Motor neuron (in vitro differentiated cells): ENCODE results near the gene OSBP2. TPM values are rescaled to one million over a fixed set of nuclear protein-coding genes. Genes with fewer than 3 reads are reported as not detected.
A peak's percentile ranks its signal among the peaks of the same experiment; 100 is the strongest.

Experiments
- ATAC-seq, 8 experiments: fragments of 200-7000 bp; cut with Tn5 transposase; replicated peaks in 6 of 8; 2 replicates each; pipeline ENCODE4 v1.8.0; 2021; ENCODE audit warnings: mild to moderate bottlenecking in 8 of 8, moderate library complexity in 8 of 8
- H3K27ac ChIP-seq, 2 donors: fragments of 250-450 bp; sonication (Bioruptor Pico); 2 replicates each; pipeline ENCODE4 v1.9.0; 2021; ENCODE audit warnings: antibody characterized with exemption in 2 of 2, mild to moderate bottlenecking in 2 of 2, moderate library complexity in 1 of 2
- H3K4me1 ChIP-seq, 2 donors: fragments of 250-450 bp; sonication (Bioruptor Pico); replicated peaks in 1 of 2; 2 replicates each; pipeline ENCODE4 v1.6.1; 2021; ENCODE audit warnings: antibody characterized with exemption in 2 of 2, mild to moderate bottlenecking in 2 of 2, moderate library complexity in 1 of 2
- H3K4me3 ChIP-seq, 5 donors: fragments of 250-450 bp; sonication (Bioruptor Pico); 2 replicates each; pipeline ENCODE4 v1.9.0; 2021; ENCODE audit warnings: antibody characterized with exemption in 5 of 5, mild to moderate bottlenecking in 5 of 5, moderate library complexity in 4 of 5
- WGBS, 10 experiments: fragments of 450-650 bp; shearing (Covaris generic); methylation state at CpG; one replicate each; pipeline ENCODE4 v1.0.0; 2022; 5-methylcytosine and 5-hydroxymethylcytosine counted together
- in situ Hi-C, 9 experiments: fragments of 400-800 bp; cut with MboI; loops; one replicate each; pipeline ENCODE4 v1.15.0; 2021; ENCODE audit warnings: low sequenced_read_pairs in 9 of 9, low pct_unique_long_range_greater_than_20kb in 2 of 9; ENCODE audit not compliant: unreplicated experiment in 9 of 9
- total RNA-seq, 8 experiments: library from RNA; unstranded; fragments of 300-600 nt; gene quantifications; 2 replicates each; pipeline versions ENCODE4 v1.2.3 to v1.2.4, GENCODE V29; 2022

The OSBP2 gene
- total RNA-seq, 8 experiments from 2014 or later = 0.63 to 16.6 (median 5.4) TPM

DNA sequence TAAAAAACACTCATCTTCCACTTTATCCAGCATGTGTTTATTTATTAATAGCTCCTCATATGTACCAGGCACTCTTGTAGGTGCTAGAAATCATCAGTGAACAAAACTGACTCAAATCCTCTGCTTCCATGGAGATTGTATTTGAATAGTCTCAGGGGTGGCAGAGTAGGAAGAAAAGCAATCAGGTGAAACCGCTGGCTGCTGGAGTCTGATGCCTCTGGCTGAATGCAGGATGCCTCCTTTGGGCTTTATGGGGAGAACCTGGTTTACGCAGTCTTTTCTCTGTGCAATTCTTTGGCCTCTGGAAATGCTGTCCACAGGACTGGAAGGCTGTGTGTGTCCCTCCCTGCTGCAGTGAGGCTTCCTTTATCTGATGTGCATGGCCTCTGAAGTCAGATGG is 12.8 kb upstream of the OSBP2 start:
- Histone ChIP-seq H3K27ac (no peak overlapping the region), H3K4me3 (no peak overlapping the region), H3K4me1 (peaks cover 0 to 8% of the 10 kb centered on the region in 2 donors)
- WGBS, 10 experiments = 53 to 100% (median 83%) methylated on average over 1 to 2 of the region's 2 CpGs; no CpG with 5 or more reads in 5 of the 10 experiments
- ATAC-seq = no peak
- in situ Hi-C loops = no loop called here

DNA sequence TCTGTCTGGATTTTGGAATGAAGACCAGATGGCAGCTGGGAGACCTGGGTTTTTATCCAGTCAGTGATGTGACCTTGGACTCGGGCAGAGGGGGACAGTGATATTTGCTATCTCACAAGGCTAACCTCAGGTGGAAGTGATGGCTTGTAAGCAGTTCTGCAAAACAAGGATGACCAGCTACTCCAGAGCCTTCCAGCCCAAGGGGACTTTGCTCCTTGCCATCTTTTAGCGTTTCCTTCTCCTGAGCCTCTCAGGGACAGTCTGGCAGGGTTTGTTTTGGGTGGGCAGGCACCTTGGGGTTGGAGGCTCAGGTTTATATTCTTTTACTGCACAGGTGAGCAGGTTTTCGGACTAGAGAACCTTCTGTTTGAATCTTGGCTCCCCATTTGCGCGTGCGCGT is 9.5 kb upstream of the OSBP2 start:
- no peaks in the 10 kb centered on the region for H3K4me1 ChIP-seq
- no peak for ATAC-seq
- H3K27ac ChIP-seq = no peak overlapping the region
- no peak overlapping the region for H3K4me3 ChIP-seq
- 87 to 100% (median 93%) methylated on average over 1 to 7 of the region's 7 CpGs; no CpG with 5 or more reads in 2 of the 10 experiments for WGBS, 10 experiments
- in situ Hi-C loops = no loop called here

DNA sequence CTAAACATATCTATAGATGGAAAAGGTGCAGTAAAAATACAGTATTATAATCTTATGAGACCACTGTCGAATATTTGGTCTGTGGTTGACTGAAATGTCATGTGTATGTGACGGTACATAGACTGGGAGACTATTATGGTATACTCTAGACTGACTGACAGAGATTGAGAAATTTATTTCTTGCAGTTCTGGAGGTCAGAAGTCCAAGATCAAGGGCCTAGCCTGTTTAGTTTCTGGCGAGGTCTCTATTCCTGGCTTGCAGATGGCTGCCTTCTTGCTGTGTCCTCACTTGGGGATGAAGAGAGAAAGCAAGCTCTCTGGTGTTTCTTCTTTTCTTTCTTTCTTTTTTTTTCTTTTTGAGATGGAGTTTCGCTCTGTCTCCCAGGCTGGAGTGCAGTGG is 7.3 kb upstream of the OSBP2 start:
- no peak overlapping the region for H3K4me3 ChIP-seq
- in situ Hi-C loops = no loop called here
- H3K27ac ChIP-seq = no peak overlapping the region
- ATAC-seq = no peak
- WGBS, 10 experiments = 68 to 94% (median 92%) methylated on average over 2 to 4 of the region's 4 CpGs; no CpG with 5 or more reads in 3 of the 10 experiments
- no peaks in the 10 kb centered on the region for H3K4me1 ChIP-seq

DNA sequence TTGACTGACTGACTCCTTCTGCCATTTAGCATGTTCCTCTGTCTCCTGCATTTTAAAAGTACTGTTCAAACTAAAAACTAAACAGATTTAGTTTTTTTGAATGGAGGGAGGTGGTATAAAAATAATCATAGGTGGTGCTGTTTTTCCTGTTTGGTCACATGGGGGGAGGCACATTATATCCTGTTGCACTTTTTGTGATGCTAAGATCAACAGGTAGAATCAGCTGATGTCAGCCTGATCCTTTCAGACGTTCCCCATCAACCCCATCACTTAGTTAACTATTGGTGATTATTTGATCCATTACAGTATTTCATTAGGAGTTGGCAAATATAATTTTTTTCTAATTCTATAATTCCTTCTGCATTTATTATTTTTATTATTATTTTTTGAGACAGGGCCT is 5.1 kb upstream of the OSBP2 start:
- no peak overlapping the region for H3K27ac ChIP-seq
- 0 to 100% (median 60%) methylated on average over 1 of the region's 1 CpG; no CpG with 5 or more reads in 4 of the 10 experiments for WGBS, 10 experiments
- H3K4me1 ChIP-seq = peaks cover 0 to 6% of the 10 kb centered on the region in 2 donors
- no peak for ATAC-seq
- no peak overlapping the region for H3K4me3 ChIP-seq
- in situ Hi-C loops = no loop called here

DNA sequence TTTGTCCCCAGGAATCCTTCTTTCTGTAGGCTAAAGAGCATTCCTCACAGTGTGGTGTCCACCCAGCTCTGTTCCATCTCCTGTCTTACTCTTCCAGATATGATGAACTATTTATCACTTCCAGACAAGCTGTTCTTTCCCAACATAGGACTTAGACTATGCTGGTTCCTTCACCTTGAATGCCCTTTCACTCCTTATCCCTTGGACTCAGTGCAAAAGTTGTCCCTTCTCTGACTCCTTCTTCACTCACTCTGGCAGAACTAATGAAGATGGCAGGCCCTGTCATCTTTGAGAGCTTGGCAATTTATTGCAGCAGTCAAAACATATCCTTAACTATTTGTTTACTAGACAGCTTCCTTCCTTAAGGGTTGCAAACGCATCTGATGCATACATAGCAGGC is 3.5 kb upstream of the OSBP2 start:
- ATAC-seq = no peak
- Histone ChIP-seq H3K27ac (no peak overlapping the region), H3K4me3 (no peak overlapping the region), H3K4me1 (peaks cover 6 to 14% of the 10 kb centered on the region in 2 donors)
- in situ Hi-C loops = no loop called here
- 54 to 100% (median 88%) methylated on average over 1 of the region's 1 CpG; no CpG with 5 or more reads in 2 of the 10 experiments for WGBS, 10 experiments

DNA sequence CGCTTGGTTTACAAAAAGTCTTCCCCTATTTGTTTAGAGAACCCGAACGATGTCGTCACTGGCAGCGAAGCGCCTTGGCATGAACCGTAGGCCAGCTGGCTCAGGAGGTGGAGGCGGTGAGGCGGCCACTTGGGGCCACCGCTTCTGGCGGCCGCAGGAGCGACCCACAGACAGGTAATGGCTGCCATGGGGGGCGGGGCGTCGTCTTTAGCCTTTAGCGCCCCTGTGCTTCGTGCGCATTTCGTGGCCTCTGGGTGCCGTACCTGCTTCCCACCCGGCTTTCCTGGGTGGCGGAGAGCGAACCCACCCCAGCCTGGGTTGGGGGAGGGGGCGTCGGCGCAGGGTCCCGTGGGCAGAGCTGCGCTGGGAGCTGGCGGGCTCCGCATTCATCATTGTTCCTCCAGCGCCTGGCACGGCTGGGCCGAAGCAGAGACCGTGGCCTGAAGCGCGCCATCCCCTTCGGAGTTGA is 469 bp upstream of the OSBP2 start:
- in situ Hi-C loops = no loop called here
- H3K4me3 ChIP-seq = peak overlapping the region; percentile 53 to 90 (median 63)
- WGBS, 10 experiments = 0 to 20% (median 17%) methylated on average over 1 to 4 of the region's 38 CpGs; no CpG with 5 or more reads in 5 of the 10 experiments
- peaks cover 6 to 18% of the 10 kb centered on the region in 2 donors for H3K4me1 ChIP-seq
- peak overlapping the region; percentile 51 to 76 for H3K27ac ChIP-seq
- ATAC-seq = peak; percentile 53 to 78 (median 68)

DNA sequence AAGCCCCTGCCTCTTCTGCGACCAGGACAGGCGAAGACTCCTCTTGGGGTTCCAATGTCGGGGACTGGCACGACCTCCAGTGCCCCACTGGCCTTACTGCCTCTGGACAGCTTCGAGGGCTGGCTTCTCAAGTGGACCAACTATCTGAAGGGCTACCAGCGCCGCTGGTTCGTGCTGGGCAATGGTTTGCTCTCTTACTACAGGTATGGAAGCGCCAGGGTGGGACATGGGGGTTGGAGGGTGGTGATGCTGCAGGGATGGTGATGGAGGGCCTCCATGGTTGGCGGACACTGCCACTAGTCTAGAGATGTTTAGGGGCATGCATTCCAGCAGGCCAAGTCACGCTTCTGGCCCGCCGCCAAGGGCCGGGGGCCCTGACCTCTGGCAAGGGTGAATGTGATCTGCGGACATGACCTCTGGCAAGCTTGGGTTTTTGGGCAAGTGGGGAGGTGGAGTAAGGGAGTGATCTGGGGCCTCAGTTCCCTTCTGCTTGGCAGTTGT is 727 bp downstream of the OSBP2 start:
- Histone ChIP-seq H3K4me3 (peak overlapping the region; percentile 50 to 98 (median 67)), H3K27ac (no peak overlapping the region), H3K4me1 (peaks cover 6 to 18% of the 10 kb centered on the region in 2 donors)
- no peak for ATAC-seq
- in situ Hi-C loops = no loop called here
- WGBS, 10 experiments = 0 to 80% (median 60%) methylated on average over 1 to 2 of the region's 15 CpGs; no CpG with 5 or more reads in 7 of the 10 experiments

DNA sequence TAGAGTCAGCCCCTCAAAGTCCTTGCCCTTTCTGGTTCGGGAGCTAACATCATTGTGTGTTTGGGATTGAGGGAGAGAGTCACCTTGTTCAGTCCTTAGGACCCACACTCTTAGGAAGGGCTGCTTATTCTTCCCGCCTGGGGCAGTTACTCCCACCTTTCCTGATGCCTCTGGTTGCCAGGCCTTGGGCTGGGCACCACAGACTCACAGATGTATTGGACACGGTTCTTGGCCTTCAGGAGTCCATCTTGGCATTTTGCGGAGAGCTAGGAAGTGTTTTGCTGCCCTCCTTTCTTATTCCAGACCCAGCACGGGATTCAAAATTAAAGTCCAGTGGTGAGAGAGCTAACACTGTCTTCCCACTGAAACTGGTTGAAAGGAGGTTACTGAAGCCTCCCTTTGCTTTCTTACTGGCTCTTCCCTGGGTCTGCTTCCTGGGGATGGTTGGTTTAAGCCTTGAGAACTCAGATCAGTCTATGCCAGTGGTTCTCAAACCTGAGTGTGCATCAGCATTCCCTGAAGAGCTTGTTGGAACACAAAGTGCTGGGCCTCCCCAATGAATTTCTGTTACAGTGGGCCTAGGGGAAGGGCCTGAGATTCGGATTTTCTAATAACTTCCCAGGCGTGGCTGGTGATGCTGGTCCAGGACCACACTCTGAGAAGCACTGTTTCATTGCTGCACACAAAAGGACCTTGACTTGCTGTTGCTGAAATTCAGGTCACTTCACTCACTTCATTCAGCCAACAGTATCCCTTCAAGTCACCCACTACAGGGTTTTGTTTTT is 1.4 kb downstream of the OSBP2 start:
- Histone ChIP-seq H3K4me1 (peaks cover 6 to 18% of the 10 kb centered on the region in 2 donors), H3K27ac (no peak overlapping the region), H3K4me3 (peak overlapping the region; percentile 50 to 98 (median 67))
- WGBS, 10 experiments = 27 to 100% (median 85%) methylated on average over 1 to 5 of the region's 7 CpGs; no CpG with 5 or more reads in 2 of the 10 experiments
- in situ Hi-C loops = no loop called here
- ATAC-seq = no peak

DNA sequence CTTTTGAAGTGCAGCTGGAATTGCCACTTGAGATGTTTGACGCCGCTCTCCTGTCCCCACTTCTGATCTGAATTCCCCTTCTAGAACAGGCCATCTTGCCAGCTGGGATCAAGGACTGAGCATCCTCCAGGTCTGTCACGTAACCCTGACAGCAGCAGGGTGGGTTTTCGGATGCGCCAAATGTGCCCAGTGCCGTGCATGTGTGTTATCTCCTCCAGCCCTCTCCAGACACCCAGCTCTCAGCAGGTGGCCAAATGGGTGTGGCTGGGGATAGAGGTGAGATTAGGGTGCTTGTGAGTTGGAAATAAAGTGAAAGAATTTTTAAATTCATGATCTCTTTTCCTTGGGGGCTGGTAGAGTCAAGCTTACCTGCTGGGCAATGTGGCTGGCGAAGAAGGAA is 3.3 kb downstream of the OSBP2 start:
- Histone ChIP-seq H3K27ac (no peak overlapping the region), H3K4me1 (peaks cover 6 to 18% of the 10 kb centered on the region in 2 donors), H3K4me3 (no peak overlapping the region)
- 67 to 100% (median 94%) methylated on average over 1 to 7 of the region's 7 CpGs; no CpG with 5 or more reads in 4 of the 10 experiments for WGBS, 10 experiments
- in situ Hi-C loops = no loop called here
- no peak for ATAC-seq

DNA sequence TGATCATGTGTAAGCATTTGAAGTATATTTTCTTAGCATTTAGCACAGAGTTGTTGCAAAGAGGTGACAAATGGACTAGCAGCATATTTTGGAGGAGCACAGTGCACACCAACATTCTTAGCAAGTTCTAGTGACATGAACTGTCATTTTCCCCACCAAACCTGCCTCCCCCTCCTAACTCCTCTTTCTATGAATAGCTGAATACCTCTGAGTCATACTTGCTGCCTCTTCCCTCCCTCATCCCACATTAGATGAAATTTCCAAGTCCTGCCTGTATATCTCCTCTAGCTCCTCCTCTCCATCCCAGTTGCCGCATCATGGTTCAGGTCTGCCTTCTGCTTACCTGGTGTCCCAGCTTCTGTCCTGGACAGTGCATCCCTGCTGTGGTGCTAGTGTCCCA is 7.2 kb downstream of the OSBP2 start:
- H3K4me3 ChIP-seq = no peak overlapping the region
- 17 to 100% (median 80%) methylated on average over 1 of the region's 1 CpG; no CpG with 5 or more reads in 7 of the 10 experiments for WGBS, 10 experiments
- in situ Hi-C loops = no loop called here
- H3K4me1 ChIP-seq = peaks cover 11 to 13% of the 10 kb centered on the region in 2 donors
- ATAC-seq = peak in 7 of 8 experiments; percentile 33 to 66 (median 57)
- H3K27ac ChIP-seq = no peak overlapping the region

DNA sequence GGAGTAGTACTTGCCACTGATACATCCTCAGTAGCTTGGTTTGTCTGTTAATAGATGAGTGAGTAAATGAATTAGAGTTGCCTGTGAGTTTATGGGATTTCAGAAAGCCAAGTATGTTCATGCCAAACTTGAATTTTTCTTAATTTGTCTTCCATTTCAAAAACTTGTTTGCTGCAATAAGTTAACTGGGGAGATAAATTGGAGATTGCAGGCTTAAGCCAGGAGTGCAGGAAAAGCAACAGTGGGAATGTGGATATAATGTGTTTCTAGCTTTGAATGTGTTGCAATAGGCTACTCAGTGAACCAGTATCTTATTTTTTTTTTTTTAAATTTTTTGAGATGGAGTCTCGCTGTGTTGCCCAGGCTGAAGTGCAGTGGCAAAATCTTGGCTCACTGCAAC is 8.2 kb downstream of the OSBP2 start:
- ATAC-seq = no peak
- H3K4me3 ChIP-seq = no peak overlapping the region
- H3K4me1 ChIP-seq = peaks cover 11 to 13% of the 10 kb centered on the region in 2 donors
- in situ Hi-C loops = no loop called here
- WGBS, 10 experiments = 83 to 100% (median 86%) methylated on average over 1 of the region's 1 CpG; no CpG with 5 or more reads in 6 of the 10 experiments
- H3K27ac ChIP-seq = no peak overlapping the region

DNA sequence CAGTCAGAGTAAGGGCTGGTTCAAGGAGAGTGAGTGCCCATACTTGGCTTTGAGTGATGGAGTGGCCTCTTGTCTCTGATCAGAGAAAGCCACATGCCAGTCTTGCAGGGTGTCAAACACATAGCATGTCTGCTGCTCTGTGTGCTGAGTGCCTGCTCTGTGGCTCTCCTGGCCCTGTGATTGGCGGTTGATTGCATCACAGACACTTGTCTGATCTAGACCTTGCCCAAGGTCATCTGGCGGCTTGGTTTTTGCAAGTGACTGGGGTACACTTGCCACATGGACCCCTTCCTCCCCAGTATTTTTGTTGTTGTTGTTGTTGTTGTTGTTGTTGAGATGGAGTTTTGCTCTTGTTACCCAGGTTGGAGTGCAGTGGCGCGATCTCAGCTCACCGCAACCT is 10.3 kb downstream of the OSBP2 start:
- WGBS, 10 experiments = 78 to 100% (median 93%) methylated on average over 1 to 5 of the region's 5 CpGs; no CpG with 5 or more reads in 6 of the 10 experiments
- in situ Hi-C loops = no loop called here
- Histone ChIP-seq H3K4me3 (no peak overlapping the region), H3K4me1 (peaks cover 11 to 13% of the 10 kb centered on the region in 2 donors), H3K27ac (no peak overlapping the region)
- no peak for ATAC-seq
